ENCODE data around the gene COL4A1.

Gene COL4A1

GRCh38 chr13:110349239-110349638 is 42.3 kb upstream of the COL4A1 start:
- no peak for TF ChIP-seq SIN3A (IDR thresholded peaks at IDR 0.05; ENCODE audit: borderline replicate concordance, insufficient read depth, low read length)
- TF ChIP-seq POLR2AphosphoS5 (IDR thresholded peaks at IDR 0.05; ENCODE audit: low read depth, low read length): no peak
- TF ChIP-seq FOXP2 (optimal IDR thresholded peaks at IDR 0.05; ENCODE audit: borderline replicate concordance, extremely low read depth, extremely low read length, insufficient read depth): no peak
- TF ChIP-seq, protein P1, sequence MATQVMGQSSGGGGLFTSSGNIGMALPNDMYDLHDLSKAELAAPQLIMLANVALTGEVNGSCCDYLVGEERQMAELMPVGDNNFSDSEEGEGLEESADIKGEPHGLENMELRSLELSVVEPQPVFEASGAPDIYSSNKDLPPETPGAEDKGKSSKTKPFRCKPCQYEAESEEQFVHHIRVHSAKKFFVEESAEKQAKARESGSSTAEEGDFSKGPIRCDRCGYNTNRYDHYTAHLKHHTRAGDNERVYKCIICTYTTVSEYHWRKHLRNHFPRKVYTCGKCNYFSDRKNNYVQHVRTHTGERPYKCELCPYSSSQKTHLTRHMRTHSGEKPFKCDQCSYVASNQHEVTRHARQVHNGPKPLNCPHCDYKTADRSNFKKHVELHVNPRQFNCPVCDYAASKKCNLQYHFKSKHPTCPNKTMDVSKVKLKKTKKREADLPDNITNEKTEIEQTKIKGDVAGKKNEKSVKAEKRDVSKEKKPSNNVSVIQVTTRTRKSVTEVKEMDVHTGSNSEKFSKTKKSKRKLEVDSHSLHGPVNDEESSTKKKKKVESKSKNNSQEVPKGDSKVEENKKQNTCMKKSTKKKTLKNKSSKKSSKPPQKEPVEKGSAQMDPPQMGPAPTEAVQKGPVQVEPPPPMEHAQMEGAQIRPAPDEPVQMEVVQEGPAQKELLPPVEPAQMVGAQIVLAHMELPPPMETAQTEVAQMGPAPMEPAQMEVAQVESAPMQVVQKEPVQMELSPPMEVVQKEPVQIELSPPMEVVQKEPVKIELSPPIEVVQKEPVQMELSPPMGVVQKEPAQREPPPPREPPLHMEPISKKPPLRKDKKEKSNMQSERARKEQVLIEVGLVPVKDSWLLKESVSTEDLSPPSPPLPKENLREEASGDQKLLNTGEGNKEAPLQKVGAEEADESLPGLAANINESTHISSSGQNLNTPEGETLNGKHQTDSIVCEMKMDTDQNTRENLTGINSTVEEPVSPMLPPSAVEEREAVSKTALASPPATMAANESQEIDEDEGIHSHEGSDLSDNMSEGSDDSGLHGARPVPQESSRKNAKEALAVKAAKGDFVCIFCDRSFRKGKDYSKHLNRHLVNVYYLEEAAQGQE (IDR thresholded peaks at IDR 0.05; ENCODE audit: insufficient read depth in 1 of 2, low read depth in 2 of 2, low read length in 2 of 2): no peak
- TF ChIP-seq TAF1 (IDR thresholded peaks at IDR 0.05; ENCODE audit: borderline replicate concordance, insufficient read depth, low read length): no peak

DNA sequence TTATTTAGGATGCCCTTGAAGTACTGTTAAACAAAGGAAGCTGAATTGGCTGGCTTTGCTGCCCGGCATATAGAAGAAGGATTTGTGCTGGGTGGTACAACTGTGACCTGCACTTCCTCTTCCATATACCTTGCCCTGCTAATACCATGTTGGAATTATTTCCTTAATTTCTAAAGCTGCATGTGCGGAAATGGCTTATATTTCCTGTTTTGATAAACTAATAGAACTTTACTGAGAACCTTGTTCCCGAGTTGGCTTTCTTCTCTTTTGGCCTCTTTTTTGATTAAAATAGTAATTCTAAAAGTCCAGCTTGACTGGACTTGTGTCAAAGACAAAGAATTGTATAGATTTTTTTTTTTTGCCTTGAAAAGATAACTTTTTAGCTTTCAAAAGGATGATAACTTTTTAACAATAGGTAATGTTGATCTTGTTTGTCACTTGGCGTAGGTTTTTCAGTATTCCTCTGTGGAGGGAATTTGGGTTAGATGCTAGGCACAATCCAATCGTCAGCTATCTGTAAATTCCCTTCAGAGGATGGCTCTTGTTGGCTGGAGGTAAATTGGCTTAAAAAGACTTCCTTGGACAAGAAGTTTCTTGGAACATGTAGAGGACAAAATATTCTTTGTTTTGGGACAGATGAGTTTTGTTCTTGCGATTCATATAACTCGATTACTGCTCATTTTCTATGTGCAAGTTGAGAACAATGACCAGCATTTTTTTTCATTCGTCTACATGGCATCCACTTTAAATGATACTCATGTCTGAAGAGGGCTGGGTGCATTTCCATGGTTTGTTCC is 41.5 kb upstream of the COL4A1 start:
- TF ChIP-seq TAF1 (IDR thresholded peaks at IDR 0.05; ENCODE audit: borderline replicate concordance, insufficient read depth, low read length): no peak

- no peak for TF ChIP-seq POLR2AphosphoS5 (IDR thresholded peaks at IDR 0.05; ENCODE audit: low read depth, low read length)
- TF ChIP-seq, protein P1 (IDR thresholded peaks at IDR 0.05; ENCODE audit: insufficient read depth in 1 of 2, low read depth in 2 of 2, low read length in 2 of 2): no peak
- no peak for TF ChIP-seq FOXP2 (optimal IDR thresholded peaks at IDR 0.05; ENCODE audit: borderline replicate concordance, extremely low read depth, extremely low read length, insufficient read depth)
- TF ChIP-seq TAF1 (IDR thresholded peaks at IDR 0.05; ENCODE audit: borderline replicate concordance, insufficient read depth, low read length): no peak
- TF ChIP-seq SIN3A (IDR thresholded peaks at IDR 0.05; ENCODE audit: borderline replicate concordance, insufficient read depth, low read length): no peak
These were observed 40.8 kb upstream of the COL4A1 start for GRCh38 chr13:110347535-110348308.

- TF ChIP-seq SIN3A (IDR thresholded peaks at IDR 0.05; ENCODE audit: borderline replicate concordance, insufficient read depth, low read length) (no peak), TAF1 (IDR thresholded peaks at IDR 0.05; ENCODE audit: borderline replicate concordance, insufficient read depth, low read length) (no peak), FOXP2 (optimal IDR thresholded peaks at IDR 0.05; ENCODE audit: borderline replicate concordance, extremely low read depth, extremely low read length, insufficient read depth) (no peak), POLR2AphosphoS5 (IDR thresholded peaks at IDR 0.05; ENCODE audit: low read depth, low read length) (no peak)
- TF ChIP-seq, protein P1 (IDR thresholded peaks at IDR 0.05; ENCODE audit: insufficient read depth in 1 of 2, low read depth in 2 of 2, low read length in 2 of 2): no peak
These were observed 40.1 kb upstream of the COL4A1 start for GRCh38 chr13:110347088-110347487.

DNA sequence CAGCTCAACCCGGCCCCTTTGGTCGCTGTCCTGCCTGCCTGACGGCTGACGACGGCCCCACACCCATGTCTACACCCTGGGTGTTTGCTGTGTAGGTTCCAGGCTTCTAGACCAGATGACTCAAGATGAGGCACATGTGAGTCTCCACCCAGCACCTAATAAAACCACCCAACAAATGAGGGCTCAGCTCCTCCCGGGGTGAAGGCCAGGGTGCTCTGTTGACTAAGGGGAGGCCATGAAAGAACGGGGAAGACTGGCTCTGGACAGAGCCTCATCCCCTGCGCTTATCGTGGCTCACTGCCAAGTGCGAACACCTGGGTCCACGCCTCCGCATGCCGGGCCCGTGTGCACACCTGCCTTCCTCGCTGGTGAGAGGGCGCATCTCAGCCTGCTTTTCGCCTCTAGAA is 39.7 kb upstream of the COL4A1 start:
- TF ChIP-seq POLR2AphosphoS5 (IDR thresholded peaks at IDR 0.05; ENCODE audit: low read depth, low read length) (no peak), SIN3A (IDR thresholded peaks at IDR 0.05; ENCODE audit: borderline replicate concordance, insufficient read depth, low read length) (no peak), FOXP2 (optimal IDR thresholded peaks at IDR 0.05; ENCODE audit: borderline replicate concordance, extremely low read depth, extremely low read length, insufficient read depth) (no peak), TAF1 (IDR thresholded peaks at IDR 0.05; ENCODE audit: borderline replicate concordance, insufficient read depth, low read length) (no peak)
- TF ChIP-seq, protein P1 (IDR thresholded peaks at IDR 0.05; ENCODE audit: insufficient read depth in 1 of 2, low read depth in 2 of 2, low read length in 2 of 2): no peak
